NCI-H1417 (cell line): ENCODE measurements around the gene MAPKAP1.

Experiments
- DNase-seq, 3 experiments: peaks; one replicate each; lab custom pipeline; 2025; lab: John Stamatoyannopoulos, UW

Gene MAPKAP1

DNA sequence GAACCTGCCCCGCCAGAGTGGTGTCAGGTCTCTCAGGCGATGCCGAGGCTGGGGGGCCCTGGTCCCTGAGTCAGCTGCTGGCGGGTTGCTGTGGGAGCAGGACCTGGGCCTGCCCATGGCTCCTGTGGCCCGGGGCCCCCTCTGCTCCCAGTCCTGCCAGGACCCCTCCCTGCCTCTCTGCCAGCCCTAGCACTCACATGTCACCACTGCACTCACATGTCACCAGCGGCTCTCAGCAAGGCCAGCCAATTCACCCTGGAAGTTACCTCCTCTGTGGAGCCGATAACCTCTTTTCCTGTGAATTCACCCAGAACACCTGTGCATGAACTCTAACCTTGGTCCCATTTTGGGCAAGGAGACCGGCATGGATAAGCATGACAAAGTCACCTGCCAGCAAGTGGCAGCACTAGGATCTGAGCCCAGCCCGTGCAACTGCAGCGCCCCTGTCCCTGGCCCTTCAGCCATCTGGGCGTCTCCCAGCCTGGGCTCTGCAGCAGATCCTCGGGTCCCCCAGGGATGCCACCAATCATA lies 275.2 kb downstream of the MAPKAP1 start:
- DNase-seq = no peak

DNA sequence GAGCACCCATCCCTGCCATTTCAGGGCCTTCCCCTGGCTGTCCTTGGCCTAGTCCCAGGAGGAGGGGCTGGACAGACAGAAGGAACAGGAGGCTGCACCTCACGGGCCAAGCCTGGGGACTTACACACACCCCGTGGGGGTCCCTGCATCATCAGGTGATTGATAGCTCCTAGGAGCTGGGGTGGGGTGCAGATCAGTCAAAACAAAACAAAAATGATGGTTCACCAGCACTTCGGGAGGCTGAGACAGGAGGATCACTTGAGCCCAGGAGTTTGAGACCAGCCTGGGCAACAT lies 276.0 kb downstream of the MAPKAP1 start:
- no peak for DNase-seq

DNA sequence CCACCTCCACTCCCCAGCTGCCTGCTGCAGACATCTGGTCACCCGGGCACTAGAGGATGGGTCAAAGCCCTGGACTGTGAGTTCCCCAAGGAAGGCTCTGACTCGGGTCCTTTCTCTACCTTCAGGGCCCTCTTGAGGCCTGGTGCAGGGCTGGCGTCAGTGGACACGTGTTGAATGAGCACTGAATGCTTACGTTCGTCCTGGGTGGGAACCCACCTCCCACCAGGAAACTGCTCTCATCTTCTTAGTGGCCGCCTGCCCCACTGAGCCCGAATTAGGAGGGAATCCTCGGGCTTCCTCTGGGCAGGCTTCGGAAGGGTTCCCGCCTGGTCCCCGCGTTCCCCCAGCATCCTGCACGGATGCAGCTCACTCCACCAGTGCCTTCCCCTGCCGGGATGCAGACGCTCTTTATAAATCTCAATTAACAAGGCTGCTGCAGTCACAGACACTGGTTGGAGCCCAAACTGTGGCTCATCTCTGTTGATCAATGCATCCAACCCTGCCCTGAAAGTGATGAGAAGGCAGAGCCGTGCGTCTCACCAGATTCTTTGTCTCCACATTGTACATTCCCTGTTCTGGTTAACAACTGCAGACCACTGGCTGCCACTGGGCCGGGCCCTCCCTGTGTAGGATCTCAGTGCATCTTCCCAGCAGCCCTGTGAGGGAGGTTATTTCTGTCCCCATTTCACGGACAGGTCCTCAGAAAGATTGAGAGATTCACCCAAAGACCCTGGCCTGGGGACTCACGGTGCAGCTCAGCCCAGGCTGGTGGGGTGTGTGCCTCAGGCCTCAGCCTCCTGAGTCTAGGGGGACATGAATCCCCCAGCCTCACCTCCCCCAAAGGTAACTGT lies 276.6 kb downstream of the MAPKAP1 start:
- DNase-seq = no peak

DNA sequence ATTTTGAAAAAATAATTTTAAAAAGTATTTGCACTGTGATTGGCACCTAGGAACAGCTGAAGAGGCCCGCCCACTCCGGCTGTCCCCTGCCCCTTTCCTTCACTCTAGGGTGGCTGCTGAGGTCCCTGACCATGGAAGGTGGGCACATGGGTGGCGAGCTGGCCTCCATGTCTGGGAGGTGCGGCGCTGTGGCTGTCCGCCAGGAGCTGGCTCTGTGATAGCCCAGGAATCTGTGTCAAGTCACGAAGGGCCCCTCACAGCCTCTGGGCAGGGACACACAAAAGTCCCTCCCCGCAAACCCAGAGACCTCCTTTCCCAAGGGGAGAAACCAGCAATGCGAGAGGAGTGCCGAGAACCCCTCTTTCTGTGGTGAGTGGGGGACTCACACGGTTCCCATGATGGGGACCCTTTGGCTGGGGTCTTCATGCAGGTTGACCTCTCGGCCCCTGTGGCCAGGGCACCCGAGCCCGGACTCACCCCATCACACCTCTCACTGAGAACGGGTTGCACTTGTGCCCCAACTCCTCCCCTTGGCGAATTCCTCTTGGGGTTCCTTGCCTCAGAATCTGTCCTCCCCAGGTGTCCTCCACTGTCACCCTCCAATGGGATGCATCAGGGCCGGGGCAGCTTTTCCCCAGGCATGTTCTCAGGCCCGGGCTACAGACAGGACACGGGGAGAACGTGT lies 277.4 kb downstream of the MAPKAP1 start:
- DNase-seq = no peak

DNA sequence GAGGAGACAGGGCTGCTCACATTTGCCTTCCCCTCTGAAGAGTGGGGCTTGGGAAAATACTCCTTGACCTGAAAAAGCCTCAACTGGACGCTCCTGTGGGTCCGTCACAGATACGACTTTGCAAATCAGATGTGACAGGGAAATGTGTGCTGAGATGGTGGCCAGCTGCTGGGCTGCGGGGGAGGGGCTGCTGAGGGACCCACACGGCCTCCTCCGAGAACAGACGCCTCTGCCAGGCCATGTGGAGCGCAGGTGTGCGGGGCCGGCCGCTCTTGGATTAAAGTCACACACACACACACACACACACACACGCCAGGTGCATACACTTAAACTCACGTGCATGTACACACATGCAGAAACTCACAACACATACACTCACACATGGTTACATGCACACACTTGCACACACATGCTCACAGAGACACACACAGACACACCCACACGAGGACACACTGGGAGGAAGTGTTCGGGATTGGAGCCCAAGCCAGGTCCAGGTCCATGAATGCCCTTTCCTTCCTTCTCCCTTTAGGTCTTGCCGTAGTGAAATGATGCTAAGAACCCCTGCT lies 278.0 kb downstream of the MAPKAP1 start:
- DNase-seq = peak in 1 of 3 experiments; percentile 40

DNA sequence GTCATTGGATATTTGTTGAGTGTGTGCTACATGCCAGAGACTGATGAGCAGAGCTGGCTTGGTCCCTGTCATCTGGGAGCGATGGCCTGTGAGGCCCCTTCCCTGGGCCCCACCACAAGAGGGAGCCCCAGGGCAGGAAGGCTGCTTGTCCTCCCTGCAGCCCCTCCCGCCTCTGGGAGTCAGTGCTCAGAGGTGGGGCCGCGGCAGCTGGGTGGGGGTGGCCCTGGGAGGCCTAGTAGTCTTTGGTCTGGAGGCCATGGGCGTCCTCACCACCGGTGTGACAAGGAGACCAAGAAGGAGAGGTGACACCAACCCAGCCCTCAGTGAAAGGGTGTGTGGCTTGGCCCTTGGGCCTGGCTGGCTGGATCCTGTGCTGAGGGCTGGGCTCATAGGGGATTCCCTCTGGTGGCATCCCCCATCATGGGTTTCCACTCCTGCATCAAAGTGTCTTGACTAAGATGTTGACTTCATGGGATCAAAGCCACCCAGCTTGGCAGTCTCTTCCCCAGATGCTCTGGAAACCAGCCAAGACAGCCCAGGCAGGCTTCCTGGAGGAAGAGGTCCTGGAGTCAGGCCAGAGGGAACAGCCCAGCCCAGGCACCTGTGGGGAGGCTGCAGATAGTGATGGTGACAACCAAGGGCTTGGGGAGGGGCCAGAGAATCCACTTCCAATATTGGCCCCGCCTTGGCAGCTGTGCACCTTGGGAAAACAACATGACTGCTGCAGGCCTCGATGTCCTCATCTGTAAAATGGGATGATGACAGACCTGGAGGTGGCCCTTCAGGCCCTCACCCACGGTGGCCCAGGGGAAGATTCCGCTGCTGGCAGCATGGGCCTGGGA lies 278.7 kb downstream of the MAPKAP1 start:
- DNase-seq = peak in 2 of 3 experiments; percentile 24 to 29

DNA sequence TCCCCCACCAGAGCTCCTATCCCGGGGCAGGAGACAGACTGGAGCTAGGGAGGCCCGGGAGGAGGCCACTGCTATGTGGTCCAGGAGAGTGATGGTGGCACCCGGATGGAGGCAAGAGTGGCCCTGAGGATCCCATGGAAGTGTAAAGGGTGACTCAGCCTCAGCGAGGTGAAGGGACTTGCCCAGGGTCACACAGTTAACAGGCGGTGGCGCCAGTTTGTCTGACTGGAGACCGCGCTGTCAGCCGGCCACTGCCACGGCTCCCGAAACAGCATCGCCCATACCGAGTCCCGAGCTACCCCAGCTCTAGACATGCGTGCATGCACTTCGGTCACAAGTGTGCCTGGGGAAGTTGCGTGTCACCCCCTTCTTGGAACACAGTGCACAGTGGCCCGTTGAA lies 279.5 kb downstream of the MAPKAP1 start:
- DNase-seq = no peak

DNA sequence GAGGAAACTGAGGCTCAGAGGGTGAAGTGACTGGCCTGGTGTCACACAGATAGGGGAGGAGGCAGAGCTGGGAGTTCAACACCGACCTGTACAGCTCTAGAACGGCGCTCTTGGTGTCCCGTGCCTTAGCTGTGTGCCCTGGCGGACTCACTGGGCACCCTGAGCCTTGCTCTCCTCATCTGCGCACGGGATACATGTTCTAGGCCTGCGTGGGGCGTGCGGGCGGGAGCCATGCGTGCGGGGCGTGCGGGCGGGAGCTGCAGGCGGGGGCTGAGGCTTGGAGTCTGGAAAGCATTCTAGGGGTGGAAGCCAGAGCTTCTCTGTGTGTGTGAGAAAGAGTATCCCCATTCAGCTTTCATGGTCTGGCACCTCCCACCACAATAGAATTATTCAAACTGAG lies 280.1 kb downstream of the MAPKAP1 start:
- DNase-seq = no peak

DNA sequence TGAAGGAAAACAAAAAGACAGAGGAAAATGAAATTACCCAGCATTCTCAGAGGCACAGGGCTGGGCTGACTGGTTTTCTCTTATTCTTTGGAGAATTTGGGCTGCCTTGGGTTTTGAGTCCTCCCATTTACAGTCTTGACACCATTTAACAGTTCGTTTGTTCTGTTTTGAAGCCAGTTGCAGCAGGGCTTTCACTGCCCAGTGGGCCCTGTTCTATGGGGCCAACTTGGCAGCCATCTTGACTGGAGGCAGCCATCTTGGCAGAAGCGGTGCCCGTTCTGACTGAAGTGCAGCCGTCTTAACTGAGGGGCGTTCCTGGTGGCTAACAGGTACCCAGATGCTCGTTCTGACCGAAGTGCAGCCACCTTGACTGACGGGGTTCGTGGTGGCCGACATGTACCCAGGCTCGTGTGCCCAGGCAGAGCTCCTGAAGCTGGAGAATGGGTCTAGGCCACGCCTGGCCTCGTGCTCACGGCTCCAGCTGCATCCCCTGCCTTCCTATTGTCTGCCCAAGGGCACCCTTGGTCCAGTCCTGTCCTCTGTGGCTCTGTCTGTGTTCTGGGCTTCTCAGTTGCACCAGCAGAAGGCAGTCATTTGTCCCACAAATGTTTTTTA lies 281.0 kb downstream of the MAPKAP1 start:
- DNase-seq = no peak

DNA sequence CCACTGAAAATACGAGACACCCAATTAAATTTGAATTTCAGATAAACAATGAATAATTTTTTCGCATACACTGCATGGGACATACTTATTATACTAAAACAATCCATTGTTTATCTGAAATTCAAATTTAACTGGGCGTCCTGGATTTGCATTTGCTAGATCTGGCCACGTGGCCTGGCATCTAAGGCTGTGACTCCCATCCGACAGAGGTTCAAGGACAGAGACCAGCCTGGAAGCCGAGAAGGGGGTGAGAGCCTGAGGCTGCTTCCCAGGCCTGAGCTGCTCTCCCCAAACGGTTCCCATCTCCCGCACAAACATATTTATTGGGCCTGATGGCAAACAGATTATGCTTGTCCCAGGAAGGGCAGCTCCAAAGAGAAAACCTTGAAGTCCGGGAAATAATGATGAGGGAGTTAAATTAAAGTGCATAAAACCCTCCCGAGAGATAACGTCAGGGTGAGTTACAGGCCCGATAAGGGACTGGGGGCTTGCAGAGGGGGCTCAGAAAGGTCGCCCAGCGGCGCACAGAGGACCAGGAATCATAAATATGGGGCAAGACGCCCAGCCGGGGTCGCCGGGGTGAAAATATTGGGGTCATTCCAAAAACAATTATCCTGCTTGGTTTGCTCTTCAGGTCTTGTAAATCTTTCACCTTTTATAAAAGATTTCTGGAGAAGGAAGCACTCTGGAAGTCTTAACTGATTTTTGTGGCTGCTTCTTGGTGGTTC lies 281.7 kb downstream of the MAPKAP1 start:
- DNase-seq = no peak

DNA sequence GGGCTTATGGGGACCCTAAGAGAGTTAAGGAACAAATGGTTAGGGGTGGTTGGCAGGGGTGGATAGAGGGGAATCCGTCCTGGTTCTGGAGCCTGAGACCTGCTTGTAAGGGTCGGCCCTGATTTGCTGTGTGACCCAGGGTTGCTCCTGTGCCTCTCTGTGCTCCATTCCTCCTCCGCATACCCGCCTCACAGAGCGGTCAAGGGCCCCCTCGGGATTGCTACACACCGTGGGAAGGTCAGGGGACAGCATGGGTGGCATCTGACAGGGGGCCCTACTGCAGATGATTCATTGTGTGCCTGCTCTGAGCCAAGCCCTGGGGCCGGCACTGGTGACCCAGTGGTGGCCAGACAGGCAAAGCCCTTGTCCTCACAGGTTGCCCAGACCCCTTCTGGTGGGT lies 283.0 kb downstream of the MAPKAP1 start:
- DNase-seq = no peak

DNA sequence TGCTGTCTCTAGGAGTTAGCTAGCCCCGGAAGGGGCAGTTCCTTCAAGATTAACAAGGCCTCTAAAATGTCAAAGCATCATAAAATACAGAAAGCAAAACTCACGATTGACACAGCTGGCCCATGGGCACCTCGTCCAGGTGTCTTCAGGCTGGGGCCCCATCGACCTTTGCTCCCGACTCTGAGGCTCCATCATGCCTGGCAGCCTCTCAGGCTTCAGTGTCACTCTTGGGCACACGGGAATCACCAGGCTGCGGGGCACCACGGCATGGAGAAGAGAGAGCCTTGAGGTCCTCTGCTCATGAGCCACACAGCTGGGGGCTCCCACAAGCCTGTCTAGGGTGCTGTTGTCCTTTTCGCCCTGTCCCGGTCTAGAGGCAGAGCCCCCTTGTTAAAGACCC lies 284.2 kb downstream of the MAPKAP1 start:
- no peak for DNase-seq

DNA sequence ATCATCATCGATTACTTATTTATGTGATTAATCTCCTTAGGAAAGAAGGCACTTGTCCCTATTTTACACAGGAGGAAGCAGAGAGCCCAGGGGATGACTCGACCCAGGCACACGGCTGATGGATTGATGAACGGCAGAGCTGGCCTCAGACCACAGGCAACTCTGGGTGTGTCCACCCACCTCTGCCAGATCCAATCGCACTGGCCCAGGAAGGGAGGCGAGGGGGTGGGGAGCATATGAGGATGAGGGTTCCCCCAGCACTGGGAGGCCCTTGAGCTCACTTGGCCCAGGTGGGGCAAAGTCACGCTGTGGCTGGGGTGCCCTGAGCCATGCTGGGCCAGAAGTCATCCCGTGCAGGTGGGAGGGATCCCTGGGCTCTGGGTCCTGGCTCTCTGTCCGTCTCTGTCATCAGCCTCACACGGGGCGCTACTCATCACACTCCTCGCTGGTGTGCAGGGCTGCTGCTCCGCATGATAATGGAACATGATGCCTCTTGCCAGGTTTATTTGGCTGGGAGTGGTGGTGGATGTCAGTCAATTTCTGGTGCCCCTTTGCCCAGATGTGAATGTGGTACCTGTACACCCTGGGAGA lies 285.3 kb downstream of the MAPKAP1 start:
- no peak for DNase-seq

DNA sequence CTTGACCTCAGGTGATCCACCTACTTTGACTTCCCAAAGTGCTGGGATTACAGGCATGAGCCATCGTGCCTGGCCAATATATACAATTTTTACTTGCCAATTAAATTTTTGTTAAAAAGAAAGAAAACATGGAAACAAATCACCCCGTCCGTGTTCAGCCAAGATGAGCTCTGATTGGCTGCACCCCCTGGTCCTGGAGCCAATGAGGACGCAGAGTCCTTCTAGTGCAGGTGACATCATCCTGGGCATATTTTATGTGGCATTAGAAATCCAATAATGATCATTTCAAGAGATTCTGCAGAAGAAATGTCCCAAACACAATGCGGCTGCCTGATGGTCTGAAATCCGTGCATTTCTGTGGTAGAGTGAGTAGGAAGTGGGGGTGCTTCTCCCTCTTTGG lies 285.8 kb downstream of the MAPKAP1 start:
- DNase-seq = no peak

DNA sequence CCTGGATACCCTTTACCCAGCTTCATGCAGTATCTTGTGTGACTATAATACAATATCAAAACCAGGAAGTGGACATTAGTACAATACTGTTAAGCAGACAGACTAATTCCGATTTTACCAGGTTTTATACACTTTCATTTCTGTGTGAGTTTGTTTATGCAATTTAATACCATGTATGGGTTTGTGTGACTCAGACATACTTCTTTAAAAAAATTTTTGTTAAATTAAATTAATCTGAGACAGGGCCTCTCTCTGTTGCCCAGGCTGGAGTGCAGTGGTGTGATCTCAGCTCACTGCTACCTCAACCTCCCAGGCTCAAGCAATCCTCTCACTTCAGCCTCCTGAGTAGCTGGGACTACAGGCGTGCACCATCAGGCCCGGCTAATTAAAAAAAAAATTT lies 288.6 kb downstream of the MAPKAP1 start:
- no peak for DNase-seq

DNA sequence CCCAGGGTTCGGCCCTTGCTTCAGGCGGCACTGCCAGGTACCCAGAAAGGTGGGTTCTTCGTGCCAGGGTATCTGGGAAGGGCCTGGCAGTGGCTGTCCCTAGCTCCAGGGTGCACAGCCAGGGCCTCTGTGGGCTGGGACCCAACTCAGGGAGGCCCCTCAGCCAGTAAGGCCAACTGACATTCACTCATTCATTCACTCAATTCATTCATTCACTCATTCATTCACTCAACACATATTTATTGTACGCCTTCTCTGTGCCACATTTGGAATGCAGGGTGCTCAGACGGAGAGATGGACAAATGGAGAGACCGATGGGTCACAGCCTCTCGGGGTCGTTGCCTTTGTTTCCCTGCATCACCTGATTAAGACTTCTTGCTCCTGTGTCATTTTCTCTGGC lies 290.5 kb downstream of the MAPKAP1 start:
- DNase-seq = no peak

DNA sequence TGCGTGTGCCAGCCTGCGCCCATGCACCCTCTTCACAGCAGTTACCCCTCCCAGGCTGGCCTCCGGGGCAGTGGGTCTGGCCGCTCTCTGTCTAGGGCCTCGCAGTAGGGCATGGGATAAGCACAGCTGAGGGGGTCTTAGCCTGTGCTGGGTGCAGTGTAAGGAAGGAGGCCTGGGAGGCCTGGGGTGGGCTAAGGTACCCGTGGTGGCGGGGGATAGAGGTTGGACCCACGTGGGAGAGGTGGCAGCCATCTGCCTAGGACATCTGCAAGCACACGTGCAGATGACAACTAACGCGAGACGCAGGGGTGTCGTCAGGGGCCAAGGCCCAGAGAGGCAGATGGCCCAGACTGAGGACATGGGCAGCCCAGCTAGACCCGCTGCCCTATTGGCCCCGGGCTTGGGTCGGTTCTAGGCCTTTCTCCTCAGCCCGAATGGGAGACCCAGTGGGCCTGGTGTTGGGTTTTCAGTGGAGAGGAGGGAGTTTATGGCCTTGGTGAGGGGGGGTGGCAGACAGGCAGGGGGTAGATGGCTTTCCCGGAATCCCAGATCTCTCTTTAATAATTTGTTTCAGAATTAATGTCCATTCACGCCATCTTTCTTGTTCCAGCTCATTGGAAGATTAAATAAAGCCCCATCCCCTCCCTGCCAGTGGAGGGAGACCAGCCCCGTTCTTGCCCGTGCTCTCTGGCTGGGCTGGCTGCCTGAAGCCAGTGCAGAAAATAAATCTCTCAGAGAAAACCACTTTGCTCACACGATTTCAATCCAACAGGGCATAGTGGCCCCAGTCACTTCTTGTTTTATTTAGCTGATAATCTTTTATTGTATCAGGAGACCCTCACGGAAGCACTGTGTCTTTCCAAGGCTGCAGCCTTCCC lies 291.2 kb downstream of the MAPKAP1 start:
- no peak for DNase-seq

DNA sequence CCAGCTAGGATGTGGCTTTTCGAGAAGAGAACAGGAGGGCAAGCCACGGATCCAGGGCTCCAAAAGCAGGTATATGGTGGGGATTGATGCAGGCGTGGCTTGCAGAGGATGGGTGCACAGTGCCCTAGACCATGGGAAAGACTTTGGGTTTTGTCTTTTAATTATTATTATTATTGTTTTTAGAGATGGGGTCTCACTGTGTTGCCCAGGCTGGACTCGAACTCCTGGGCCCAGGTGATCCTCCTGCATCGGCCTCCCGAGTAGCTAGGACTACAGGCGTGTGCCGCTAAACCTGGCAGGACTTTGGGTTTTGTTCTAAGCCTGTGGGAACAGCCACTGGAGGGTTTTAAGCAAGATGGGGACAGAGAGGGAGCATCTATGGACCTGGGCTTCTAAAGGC lies 293.4 kb downstream of the MAPKAP1 start:
- no peak for DNase-seq

DNA sequence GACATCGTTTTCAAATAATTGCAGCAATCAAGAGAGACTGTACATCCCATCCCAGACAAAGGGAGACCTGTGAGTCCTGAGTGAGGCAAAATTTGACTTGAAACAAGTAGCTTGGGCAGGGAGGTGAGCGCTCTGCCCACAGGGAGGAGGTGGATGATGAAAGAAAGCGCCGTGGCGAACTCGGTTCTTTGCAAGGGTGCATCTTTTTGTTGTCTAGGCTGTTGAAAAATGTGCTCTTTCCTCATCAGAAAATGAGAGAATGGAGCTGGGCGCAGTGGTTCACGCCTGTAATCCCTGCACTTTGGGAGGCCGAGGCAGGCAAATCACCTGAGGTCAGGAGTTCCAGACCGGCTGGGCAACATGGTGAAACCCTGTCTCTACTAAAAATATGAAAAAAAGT lies 294.8 kb downstream of the MAPKAP1 start:
- DNase-seq = no peak
